Measurements from ENCODE around the gene CENPM.

GRCh38 chr22:41935015-41935351 is 12.0 kb downstream of the CENPM start:
- TF ChIP-seq ATF7 (IDR thresholded peaks at IDR 0.05; ENCODE audit: low read depth) (no peak), POLR2AphosphoS5 (IDR thresholded peaks at IDR 0.05; ENCODE audit: low read length) (no peak; the same call in 1 of the 2 replicates), EZH2 (IDR thresholded peaks at IDR 0.05; ENCODE audit: borderline replicate concordance, control insufficient read depth, low read depth, low read length) (no peak), EP300 (IDR thresholded peaks at IDR 0.05; ENCODE audit: borderline replicate concordance in 1 of 2, control insufficient read depth in 1 of 2, low read depth in 2 of 2, low read length in 2 of 2) (no peak), SPI1 (IDR thresholded peaks at IDR 0.05; ENCODE audit: borderline replicate concordance, insufficient read depth, low read depth, low read length) (no peak)
- TF ChIP-seq, protein P1, sequence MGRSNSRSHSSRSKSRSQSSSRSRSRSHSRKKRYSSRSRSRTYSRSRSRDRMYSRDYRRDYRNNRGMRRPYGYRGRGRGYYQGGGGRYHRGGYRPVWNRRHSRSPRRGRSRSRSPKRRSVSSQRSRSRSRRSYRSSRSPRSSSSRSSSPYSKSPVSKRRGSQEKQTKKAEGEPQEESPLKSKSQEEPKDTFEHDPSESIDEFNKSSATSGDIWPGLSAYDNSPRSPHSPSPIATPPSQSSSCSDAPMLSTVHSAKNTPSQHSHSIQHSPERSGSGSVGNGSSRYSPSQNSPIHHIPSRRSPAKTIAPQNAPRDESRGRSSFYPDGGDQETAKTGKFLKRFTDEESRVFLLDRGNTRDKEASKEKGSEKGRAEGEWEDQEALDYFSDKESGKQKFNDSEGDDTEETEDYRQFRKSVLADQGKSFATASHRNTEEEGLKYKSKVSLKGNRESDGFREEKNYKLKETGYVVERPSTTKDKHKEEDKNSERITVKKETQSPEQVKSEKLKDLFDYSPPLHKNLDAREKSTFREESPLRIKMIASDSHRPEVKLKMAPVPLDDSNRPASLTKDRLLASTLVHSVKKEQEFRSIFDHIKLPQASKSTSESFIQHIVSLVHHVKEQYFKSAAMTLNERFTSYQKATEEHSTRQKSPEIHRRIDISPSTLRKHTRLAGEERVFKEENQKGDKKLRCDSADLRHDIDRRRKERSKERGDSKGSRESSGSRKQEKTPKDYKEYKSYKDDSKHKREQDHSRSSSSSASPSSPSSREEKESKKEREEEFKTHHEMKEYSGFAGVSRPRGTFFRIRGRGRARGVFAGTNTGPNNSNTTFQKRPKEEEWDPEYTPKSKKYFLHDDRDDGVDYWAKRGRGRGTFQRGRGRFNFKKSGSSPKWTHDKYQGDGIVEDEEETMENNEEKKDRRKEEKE (IDR thresholded peaks at IDR 0.05), result no peak
- TF ChIP-seq, protein P2, sequence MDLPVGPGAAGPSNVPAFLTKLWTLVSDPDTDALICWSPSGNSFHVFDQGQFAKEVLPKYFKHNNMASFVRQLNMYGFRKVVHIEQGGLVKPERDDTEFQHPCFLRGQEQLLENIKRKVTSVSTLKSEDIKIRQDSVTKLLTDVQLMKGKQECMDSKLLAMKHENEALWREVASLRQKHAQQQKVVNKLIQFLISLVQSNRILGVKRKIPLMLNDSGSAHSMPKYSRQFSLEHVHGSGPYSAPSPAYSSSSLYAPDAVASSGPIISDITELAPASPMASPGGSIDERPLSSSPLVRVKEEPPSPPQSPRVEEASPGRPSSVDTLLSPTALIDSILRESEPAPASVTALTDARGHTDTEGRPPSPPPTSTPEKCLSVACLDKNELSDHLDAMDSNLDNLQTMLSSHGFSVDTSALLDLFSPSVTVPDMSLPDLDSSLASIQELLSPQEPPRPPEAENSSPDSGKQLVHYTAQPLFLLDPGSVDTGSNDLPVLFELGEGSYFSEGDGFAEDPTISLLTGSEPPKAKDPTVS (IDR thresholded peaks at IDR 0.05; ENCODE audit: low read depth, low read length), result no peak

Data from GM12878 (cell line).